GM18511 (cell line): ENCODE measurements around the gene MAP4K1.
"Not testable (repeated sequence)": the region's sequence is repeated elsewhere in the genome, so short reads cannot be mapped to it uniquely, and the experiment has no call there.

Source experiments
- ATAC-seq: cut with Tn5 transposase; IDR thresholded peaks from one replicate; pipeline ENCODE4 v1.9.1; 2021; ENCODE audit warnings: mild to moderate bottlenecking, moderate library complexity; ENCODE audit not compliant: unreplicated experiment

Gene MAP4K1

GRCh38 chr19:38653028-38653571 lies 35.3 kb upstream of the MAP4K1 start:
- ATAC-seq = no peak

GRCh38 chr19:38650911-38651584 lies 33.3 kb upstream of the MAP4K1 start:
- no peak for ATAC-seq

GRCh38 chr19:38650172-38650775 lies 32.5 kb upstream of the MAP4K1 start:
- no peak for ATAC-seq

- no peak for ATAC-seq
Measured at GRCh38 chr19:38649305-38650171, 31.8 kb upstream of the MAP4K1 start.

- ATAC-seq = no peak
Measured at GRCh38 chr19:38648769-38649304, 31.1 kb upstream of the MAP4K1 start.

GRCh38 chr19:38647966-38648768 lies 30.4 kb upstream of the MAP4K1 start:
- ATAC-seq = no peak

- ATAC-seq = peak; percentile 84
Measured at GRCh38 chr19:38647368-38647965, 29.7 kb upstream of the MAP4K1 start, which contains the start of gene ACTN4. Gene ACTN4, plus strand, starts transcription at chr19:38647649. Its CDS starts 97 bp downstream, at chr19:38647746.

- no peak for ATAC-seq
Measured at GRCh38 chr19:38644719-38645118, 27.0 kb upstream of the MAP4K1 start.

GRCh38 chr19:38642176-38642575 lies 24.4 kb upstream of the MAP4K1 start:
- no peak for ATAC-seq

- no peak for ATAC-seq
Measured at GRCh38 chr19:38640368-38640767, 22.6 kb upstream of the MAP4K1 start.

GRCh38 chr19:38639679-38640078 lies 21.9 kb upstream of the MAP4K1 start:
- no peak for ATAC-seq

GRCh38 chr19:38638461-38638860 lies 20.7 kb upstream of the MAP4K1 start:
- no peak for ATAC-seq

- no peak for ATAC-seq
Measured at GRCh38 chr19:38635483-38636399, 18.0 kb upstream of the MAP4K1 start.

- no peak for ATAC-seq
Measured at GRCh38 chr19:38634757-38635482, 17.2 kb upstream of the MAP4K1 start.

- ATAC-seq = no peak
Measured at GRCh38 chr19:38632476-38633213, 14.9 kb upstream of the MAP4K1 start.

GRCh38 chr19:38631811-38632475 lies 14.2 kb upstream of the MAP4K1 start:
- ATAC-seq = not testable (repeated sequence)

GRCh38 chr19:38631301-38631700 lies 13.5 kb upstream of the MAP4K1 start:
- ATAC-seq = not testable (repeated sequence)
